Loucy (cell line): Measurements from ENCODE around the gene GIPR.

Source experiments
- EZH2phosphoT487 ChIP-seq: fragments of 200-600 bp; IDR thresholded peaks from 2 replicates; pipeline ENCODE4 v1.6.1; 2018; ENCODE audit warnings: antibody characterized with exemption, mild to moderate bottlenecking, moderate library complexity, borderline replicate concordance
- TF ChIP-seq, protein P1 (sequence below): fragments of 200-600 bp; sonication (generic); conservative IDR thresholded peaks from 2 replicates; pipeline ENCODE4 v1.5.1; 2014; ENCODE audit warnings: mild to moderate bottlenecking, antibody characterized with exemption, low read length

DNA sequence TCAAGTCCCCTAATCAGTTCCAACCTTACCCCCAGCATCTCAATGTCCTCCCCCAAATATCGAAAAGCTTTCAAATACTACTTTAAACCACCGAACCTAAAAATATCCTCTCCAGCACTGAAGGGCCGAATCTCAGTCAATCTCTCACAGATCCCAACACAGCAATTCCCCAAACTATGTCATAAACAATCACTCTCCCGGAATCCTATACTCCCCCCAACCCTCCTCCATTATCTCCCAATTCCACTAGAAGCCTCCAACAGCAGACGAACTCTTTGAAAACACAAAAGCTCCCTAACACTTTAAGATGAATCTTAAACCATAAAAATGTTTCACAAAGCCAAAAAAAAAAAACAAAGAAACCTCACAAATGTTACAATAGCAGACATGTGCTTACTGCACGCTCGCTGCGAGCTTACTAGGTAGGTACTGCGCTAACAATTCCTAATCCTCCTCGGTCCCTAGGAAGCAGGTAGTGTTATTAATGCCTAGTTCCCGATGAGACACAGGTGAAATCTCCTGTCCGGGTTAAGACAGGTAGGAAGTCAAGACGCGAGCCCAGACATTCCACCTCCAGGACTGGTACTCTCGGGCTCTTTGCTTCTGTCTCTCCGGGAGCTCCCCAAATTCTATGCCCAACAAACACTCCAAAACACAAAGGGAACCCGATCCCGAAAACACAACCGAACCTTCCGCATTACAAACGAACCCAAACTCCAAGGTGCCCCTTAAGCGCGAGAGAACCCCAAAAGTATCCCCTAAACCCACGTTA, 48.5 kb downstream of the GIPR start:
- TF ChIP-seq, protein P1, sequence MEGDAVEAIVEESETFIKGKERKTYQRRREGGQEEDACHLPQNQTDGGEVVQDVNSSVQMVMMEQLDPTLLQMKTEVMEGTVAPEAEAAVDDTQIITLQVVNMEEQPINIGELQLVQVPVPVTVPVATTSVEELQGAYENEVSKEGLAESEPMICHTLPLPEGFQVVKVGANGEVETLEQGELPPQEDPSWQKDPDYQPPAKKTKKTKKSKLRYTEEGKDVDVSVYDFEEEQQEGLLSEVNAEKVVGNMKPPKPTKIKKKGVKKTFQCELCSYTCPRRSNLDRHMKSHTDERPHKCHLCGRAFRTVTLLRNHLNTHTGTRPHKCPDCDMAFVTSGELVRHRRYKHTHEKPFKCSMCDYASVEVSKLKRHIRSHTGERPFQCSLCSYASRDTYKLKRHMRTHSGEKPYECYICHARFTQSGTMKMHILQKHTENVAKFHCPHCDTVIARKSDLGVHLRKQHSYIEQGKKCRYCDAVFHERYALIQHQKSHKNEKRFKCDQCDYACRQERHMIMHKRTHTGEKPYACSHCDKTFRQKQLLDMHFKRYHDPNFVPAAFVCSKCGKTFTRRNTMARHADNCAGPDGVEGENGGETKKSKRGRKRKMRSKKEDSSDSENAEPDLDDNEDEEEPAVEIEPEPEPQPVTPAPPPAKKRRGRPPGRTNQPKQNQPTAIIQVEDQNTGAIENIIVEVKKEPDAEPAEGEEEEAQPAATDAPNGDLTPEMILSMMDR: no peak
- no peak for TF ChIP-seq EZH2phosphoT487
